H9 (cell line): ENCODE results near the gene ATP5PO. TPM values are rescaled to one million over a fixed set of nuclear protein-coding genes. Genes with fewer than 3 reads are reported as not detected.

Experiments
- DNase-seq: peaks from one replicate; pipeline ENCODE4 v3.0.0-alpha.2; 2017
- H2AFZ ChIP-seq: one replicate; pipeline ENCODE4 v1.6.1; 2013; ENCODE audit warnings: mild to moderate bottlenecking, low read length, control low read depth, moderate library complexity
- H2AK5ac ChIP-seq: 2 replicates; pipeline ENCODE4 v1.6.1; 2013; ENCODE audit warnings: low read length, control low read depth, mixed read lengths; ENCODE audit not compliant: insufficient read length
- H2BK120ac ChIP-seq: one replicate; pipeline ENCODE4 v1.6.1; 2013; ENCODE audit warnings: low read depth, mild to moderate bottlenecking, low read length, control low read depth, inconsistent platforms; ENCODE audit not compliant: poor library complexity, severe bottlenecking
- H2BK12ac ChIP-seq: 2 replicates; pipeline ENCODE4 v1.6.1; 2013; ENCODE audit warnings: low read length, control low read depth, mixed read lengths, low read depth; ENCODE audit not compliant: insufficient read length
- H2BK15ac ChIP-seq: 2 replicates; pipeline ENCODE4 v1.6.1; 2013; ENCODE audit warnings: low read depth, low read length, control low read depth
- H2BK20ac ChIP-seq: one replicate; pipeline ENCODE4 v1.6.1; 2013; ENCODE audit warnings: low read depth, mild to moderate bottlenecking, low read length, control low read depth, inconsistent platforms; ENCODE audit not compliant: poor library complexity, severe bottlenecking
- H2BK5ac ChIP-seq: 2 replicates; pipeline ENCODE4 v1.6.1; 2013; ENCODE audit warnings: low read length, control low read depth, mixed read lengths; ENCODE audit not compliant: insufficient read length
- H3K14ac ChIP-seq: 2 replicates; pipeline ENCODE4 v1.6.1; 2013; ENCODE audit warnings: low read length, control low read depth; ENCODE audit not compliant: insufficient read depth
- H3K18ac ChIP-seq: 2 replicates; pipeline ENCODE4 v1.6.1; 2013; ENCODE audit warnings: low read depth, mild to moderate bottlenecking, mixed read lengths, low read length, control low read depth; ENCODE audit not compliant: insufficient read length
- H3K23ac ChIP-seq: 2 replicates; pipeline ENCODE4 v1.6.1; 2013; ENCODE audit warnings: low read length, control low read depth, mixed read lengths, low read depth; ENCODE audit not compliant: insufficient read length
- H3K23me2 ChIP-seq: 2 replicates; pipeline ENCODE4 v1.6.1; 2013; ENCODE audit warnings: low read depth, mild to moderate bottlenecking, mixed read lengths, low read length, control low read depth; ENCODE audit not compliant: insufficient read length, poor library complexity, severe bottlenecking
- H3K27ac ChIP-seq: 2 replicates; pipeline ENCODE4 v1.5.1; 2013; ENCODE audit warnings: low read length, control low read depth, mixed read lengths, low read depth; ENCODE audit not compliant: insufficient read length
- H3K27me3 ChIP-seq: 2 replicates; pipeline ENCODE4 v1.6.1; 2013; ENCODE audit warnings: low read length, control low read depth, inconsistent platforms; ENCODE audit not compliant: insufficient read depth
- H3K4ac ChIP-seq: 2 replicates; pipeline ENCODE4 v1.6.1; 2013; ENCODE audit warnings: low read depth, mild to moderate bottlenecking, control low read depth, inconsistent platforms, low read length, moderate library complexity
- H3K4me1 ChIP-seq: 2 replicates; pipeline ENCODE4 v1.6.1; 2013; ENCODE audit warnings: low read length, control low read depth, inconsistent platforms; ENCODE audit not compliant: insufficient read depth
- H3K4me2 ChIP-seq: 2 replicates; pipeline ENCODE4 v1.6.1; 2013; ENCODE audit warnings: low read length, control low read depth, mixed read lengths; ENCODE audit not compliant: insufficient read length, insufficient read depth
- H3K56ac ChIP-seq: 2 replicates; pipeline ENCODE4 v1.6.1; 2013; ENCODE audit warnings: low read depth, mild to moderate bottlenecking, mixed read lengths, low read length, control low read depth; ENCODE audit not compliant: insufficient read length
- H3K79me1 ChIP-seq: 2 replicates; pipeline ENCODE4 v1.6.1; 2013; ENCODE audit warnings: low read depth, mild to moderate bottlenecking, moderate library complexity, low read length, control low read depth, inconsistent platforms; ENCODE audit not compliant: insufficient read depth, poor library complexity, severe bottlenecking
- H3K79me2 ChIP-seq: 2 replicates; pipeline ENCODE4 v1.6.1; 2013; ENCODE audit warnings: low read length, control low read depth, inconsistent platforms; ENCODE audit not compliant: insufficient read depth
- H3K9ac ChIP-seq: 2 replicates; pipeline ENCODE4 v1.6.1; 2013; ENCODE audit warnings: low read length, control low read depth, mixed read lengths; ENCODE audit not compliant: insufficient read length; ENCODE audit errors: extremely low read depth
- H3K9me3 ChIP-seq: one replicate; pipeline ENCODE4 v1.6.1; 2013; ENCODE audit warnings: low read depth, low read length, inconsistent platforms; ENCODE audit not compliant: control insufficient read depth
- H3T11ph ChIP-seq: one replicate; pipeline ENCODE4 v1.6.1; 2013; ENCODE audit warnings: mild to moderate bottlenecking, low read length, control low read depth, inconsistent platforms
- H4K20me1 ChIP-seq: one replicate; pipeline ENCODE4 v1.6.1; 2013; ENCODE audit not compliant: control insufficient read depth, insufficient read length, insufficient read depth
- H4K5ac ChIP-seq: 2 replicates; pipeline ENCODE4 v1.6.1; 2013; ENCODE audit warnings: low read depth, mild to moderate bottlenecking, mixed read lengths, low read length, control low read depth; ENCODE audit not compliant: insufficient read length
- H4K8ac ChIP-seq: replicated peaks from 2 replicates; pipeline ENCODE4 v1.6.1; 2013; ENCODE audit warnings: low read length, control low read depth, mixed read lengths, low read depth; ENCODE audit not compliant: insufficient read length
- H4K91ac ChIP-seq: 2 replicates; pipeline ENCODE4 v1.6.1; 2013; ENCODE audit warnings: low read depth, mild to moderate bottlenecking, moderate library complexity, mixed read lengths, low read length, control low read depth; ENCODE audit not compliant: insufficient read length
- H3K27ac Mint-ChIP-seq, 3 experiments: 2 replicates in 2 of 3; 3 replicates in 1 of 3; pipeline ENCODE4 v1.8.0; 2020 to 2021; ENCODE audit warnings: mixed read lengths in 3 of 3, mild to moderate bottlenecking in 1 of 3, moderate library complexity in 1 of 3
- H3K27me3 Mint-ChIP-seq: 2 replicates; pipeline ENCODE4 v1.8.0; 2021; ENCODE audit warnings: low read depth, mild to moderate bottlenecking, moderate library complexity, mixed read lengths
- H3K36me3 Mint-ChIP-seq, 3 experiments: 2 replicates in 2 of 3; 3 replicates in 1 of 3; pipeline ENCODE4 v1.8.0; 2020 to 2021; ENCODE audit warnings: low read depth in 3 of 3, mixed read lengths in 3 of 3; ENCODE audit not compliant: insufficient read depth in 1 of 3
- H3K4me1 Mint-ChIP-seq, 2 experiments: 2 replicates each; pipeline ENCODE4 v1.8.0; 2020; ENCODE audit warnings: mixed read lengths in 2 of 2
- H3K4me3 Mint-ChIP-seq, 2 experiments: 2 replicates in 1 of 2; 3 replicates in 1 of 2; pipeline ENCODE4 v1.8.0; 2020 to 2021; ENCODE audit warnings: mild to moderate bottlenecking in 2 of 2, mixed read lengths in 2 of 2, moderate library complexity in 1 of 2
- H3K9me3 Mint-ChIP-seq, 2 experiments: 2 replicates in 1 of 2; 3 replicates in 1 of 2; pipeline ENCODE4 v1.8.0; 2020; ENCODE audit warnings: mild to moderate bottlenecking in 2 of 2, mixed read lengths in 2 of 2, moderate library complexity in 1 of 2
- WGBS: extraction: QIAGEN DNeasy Blood & Tissue Kit; methylation state at CpG from one replicate; pipeline ENCODE4 v1.1.7; 2013; ENCODE audit warnings: missing lambda C conversion rate, low lambda C conversion rate, mixed read lengths; ENCODE audit not compliant: insufficient read length; ENCODE audit errors: extremely low coverage; 5-methylcytosine and 5-hydroxymethylcytosine counted together
- total RNA-seq: library from RNA; stranded (reverse); gene quantifications from 2 replicates; pipeline ENCODE4 v1.2.1, GENCODE V29; 2021
- TF ChIP-seq, protein P1 (sequence below): fragments of 200-600 bp; sonication (generic); conservative IDR thresholded peaks from 3 replicates; pipeline ENCODE4 v1.8.0; 2021; ENCODE audit warnings: antibody characterized with exemption, mild to moderate bottlenecking

The ATP5PO gene
- total RNA-seq, 1 experiment from 2014 or later = 275 TPM

DNA sequence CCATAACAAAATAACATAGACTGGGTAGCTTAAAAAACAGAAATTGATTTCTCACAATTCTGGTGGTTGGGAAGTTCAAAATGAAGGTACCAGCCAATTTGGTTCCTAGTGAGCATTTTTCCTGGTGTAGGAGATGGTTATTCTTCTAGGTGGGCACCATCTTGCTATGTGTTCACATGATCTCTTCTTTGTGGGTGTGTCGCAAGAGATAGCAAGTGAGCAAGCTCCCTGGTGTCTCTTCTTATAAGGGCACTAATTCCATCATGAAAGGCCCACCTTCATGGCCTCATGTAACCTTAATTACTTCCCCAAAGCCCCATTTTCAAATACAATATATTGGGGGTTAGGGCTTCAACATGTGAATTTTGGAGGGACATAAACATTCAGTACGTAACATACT is 38.8 kb upstream of the ATP5PO start:
- Histone ChIP-seq H3K9ac (no peak overlapping the region), H3K27ac (no peak overlapping the region), H3K79me1 (no peaks in the 10 kb centered on the region), H2AFZ (no peak overlapping the region), H4K5ac (no peak overlapping the region), H4K91ac (no peak overlapping the region), H3K56ac (no peak overlapping the region), H2AK5ac (no peak overlapping the region), H3K27me3 (no peaks in the 10 kb centered on the region), H3K4me1 (no peaks in the 10 kb centered on the region), H2BK120ac (no peak overlapping the region), H3K9me3 (no peaks in the 10 kb centered on the region), H3K4ac (no peak overlapping the region), H4K20me1 (no peaks in the 10 kb centered on the region), H3K79me2 (no peaks in the 10 kb centered on the region), H3K14ac (no peak overlapping the region), H3K18ac (no peak overlapping the region), H2BK5ac (no peak overlapping the region), H2BK15ac (no peak overlapping the region), H3T11ph (no peak overlapping the region), H3K23ac (no peak overlapping the region), H4K8ac (no peak overlapping the region), H2BK20ac (no peak overlapping the region), H2BK12ac (no peak overlapping the region), H3K23me2 (peaks cover 3% of the 10 kb centered on the region), H3K4me2 (no peak overlapping the region)
- no peak for DNase-seq
- H3K27me3 Mint-ChIP-seq = peaks cover 4% of the 10 kb centered on the region
- H3K27ac Mint-ChIP-seq = no peak overlapping the region
- no peaks in the 10 kb centered on the region for H3K4me1 Mint-ChIP-seq
- H3K36me3 Mint-ChIP-seq = peaks cover 0 to 1% (median under 1%) of the 10 kb centered on the region in 3 experiments; a peak in 5 of 7 replicates
- WGBS = no CpG with 5 or more reads among the region's 2 CpGs
- TF ChIP-seq, protein P1, sequence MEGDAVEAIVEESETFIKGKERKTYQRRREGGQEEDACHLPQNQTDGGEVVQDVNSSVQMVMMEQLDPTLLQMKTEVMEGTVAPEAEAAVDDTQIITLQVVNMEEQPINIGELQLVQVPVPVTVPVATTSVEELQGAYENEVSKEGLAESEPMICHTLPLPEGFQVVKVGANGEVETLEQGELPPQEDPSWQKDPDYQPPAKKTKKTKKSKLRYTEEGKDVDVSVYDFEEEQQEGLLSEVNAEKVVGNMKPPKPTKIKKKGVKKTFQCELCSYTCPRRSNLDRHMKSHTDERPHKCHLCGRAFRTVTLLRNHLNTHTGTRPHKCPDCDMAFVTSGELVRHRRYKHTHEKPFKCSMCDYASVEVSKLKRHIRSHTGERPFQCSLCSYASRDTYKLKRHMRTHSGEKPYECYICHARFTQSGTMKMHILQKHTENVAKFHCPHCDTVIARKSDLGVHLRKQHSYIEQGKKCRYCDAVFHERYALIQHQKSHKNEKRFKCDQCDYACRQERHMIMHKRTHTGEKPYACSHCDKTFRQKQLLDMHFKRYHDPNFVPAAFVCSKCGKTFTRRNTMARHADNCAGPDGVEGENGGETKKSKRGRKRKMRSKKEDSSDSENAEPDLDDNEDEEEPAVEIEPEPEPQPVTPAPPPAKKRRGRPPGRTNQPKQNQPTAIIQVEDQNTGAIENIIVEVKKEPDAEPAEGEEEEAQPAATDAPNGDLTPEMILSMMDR = no peak
- peaks cover under 1 to 5% of the 10 kb centered on the region in 2 experiments for H3K9me3 Mint-ChIP-seq
- no peak overlapping the region for H3K4me3 Mint-ChIP-seq
